Activated T-cell treated with anti-CD3 and anti-CD28 coated beads, Interleukin-2, amount 50 U/mL, for 24 hours (primary cell): Measurements from ENCODE around the gene ACTR6.

Source experiments
- DNase-seq: peaks from one replicate; pipeline ENCODE4 v3.0.0-alpha.2; 2020
- H3K27ac Mint-ChIP-seq: 2 replicates; pipeline ENCODE4 v1.8.0; 2020; ENCODE audit warnings: mild to moderate bottlenecking, mixed read lengths
- H3K27me3 Mint-ChIP-seq: 2 replicates; pipeline ENCODE4 v1.8.0; 2020; ENCODE audit warnings: mixed read lengths
- H3K36me3 Mint-ChIP-seq: 2 replicates; pipeline ENCODE4 v1.8.0; 2020; ENCODE audit warnings: low read depth, mixed read lengths
- H3K4me1 Mint-ChIP-seq: 2 replicates; pipeline ENCODE4 v1.8.0; 2020; ENCODE audit warnings: low read depth, mixed read lengths
- H3K4me3 Mint-ChIP-seq: 2 replicates; pipeline ENCODE4 v1.8.0; 2020; ENCODE audit warnings: mild to moderate bottlenecking, moderate library complexity, mixed read lengths
- H3K9me3 Mint-ChIP-seq: 2 replicates; pipeline ENCODE4 v1.8.0; 2020; ENCODE audit warnings: mixed read lengths

The ACTR6 gene

DNA sequence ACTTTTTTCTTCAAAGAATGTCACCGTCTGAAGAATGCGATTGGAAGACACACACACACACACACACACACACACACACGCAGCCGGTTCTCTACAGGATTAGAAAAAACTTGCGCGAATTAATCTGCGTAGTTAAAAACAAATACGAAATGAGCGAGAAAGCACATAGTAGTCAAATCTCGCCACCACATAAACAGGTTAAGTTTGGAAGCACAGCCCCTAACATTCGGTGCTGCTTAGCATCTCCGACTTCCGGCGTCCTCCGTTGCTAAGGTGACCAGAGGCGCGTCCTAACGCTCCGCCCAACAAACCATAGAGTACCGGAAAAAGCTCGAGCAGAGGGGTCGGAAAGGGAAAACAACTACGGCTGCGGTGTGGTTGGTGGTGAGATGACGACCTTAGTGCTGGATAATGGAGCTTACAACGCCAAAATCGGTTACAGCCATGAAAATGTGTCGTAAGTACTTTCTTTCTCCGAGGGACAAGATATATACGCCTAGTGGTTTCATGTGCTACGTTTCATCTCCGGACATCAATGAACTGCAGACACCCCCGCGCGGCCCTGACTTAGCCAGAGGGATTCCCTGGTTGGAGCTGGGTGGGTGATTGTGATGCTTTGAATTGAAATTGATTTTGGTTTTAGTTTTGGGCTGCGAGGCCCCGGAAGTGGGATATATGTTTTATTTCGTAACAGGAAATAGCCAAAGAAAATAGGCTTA, at the start of gene ACTR6:
ACTR6 (plus strand) TSS at position 353 of the 719 bp plus-strand sequence; CDS start at position 390, 37 bp downstream.
- Mint-ChIP-seq H3K27me3 (no peaks in the 10 kb centered on the region), H3K4me1 (peaks cover 27% of the 10 kb centered on the region), H3K36me3 (peaks cover 38% of the 10 kb centered on the region), H3K9me3 (no peaks in the 10 kb centered on the region), H3K4me3 (peak within 1 kb of the TSS; percentile 94), H3K27ac (peak within 1 kb of the TSS; percentile 98)
- DNase-seq: peak; percentile 97

DNA sequence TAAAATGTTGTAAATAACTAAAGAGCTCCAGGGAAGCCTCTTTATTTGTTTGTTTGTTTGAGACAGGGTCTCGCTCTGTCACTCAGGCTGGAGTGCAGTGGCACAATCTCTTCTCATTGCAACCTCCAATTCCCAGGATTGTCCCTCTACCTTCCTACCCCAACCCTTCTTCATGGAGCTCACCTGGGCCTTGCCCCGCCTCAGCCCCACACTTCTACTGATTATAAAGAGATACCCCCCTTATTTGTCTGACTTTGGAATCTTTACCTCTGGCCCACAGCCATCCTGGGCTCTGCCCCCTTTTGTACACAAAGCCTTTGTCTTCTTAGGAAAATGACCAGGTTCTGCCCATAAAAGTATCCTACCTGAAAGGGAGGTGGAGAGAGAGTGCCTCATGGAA, 48.8 kb upstream of the ACTR6 start:
- no peak for DNase-seq
- no peaks in the 10 kb centered on the region for H3K36me3 Mint-ChIP-seq
- H3K4me1 Mint-ChIP-seq: peaks cover 6% of the 10 kb centered on the region
- H3K27ac Mint-ChIP-seq: peak overlapping the region; percentile 26
- H3K9me3 Mint-ChIP-seq: no peaks in the 10 kb centered on the region
- no peaks in the 10 kb centered on the region for H3K27me3 Mint-ChIP-seq
- no peak overlapping the region for H3K4me3 Mint-ChIP-seq

DNA sequence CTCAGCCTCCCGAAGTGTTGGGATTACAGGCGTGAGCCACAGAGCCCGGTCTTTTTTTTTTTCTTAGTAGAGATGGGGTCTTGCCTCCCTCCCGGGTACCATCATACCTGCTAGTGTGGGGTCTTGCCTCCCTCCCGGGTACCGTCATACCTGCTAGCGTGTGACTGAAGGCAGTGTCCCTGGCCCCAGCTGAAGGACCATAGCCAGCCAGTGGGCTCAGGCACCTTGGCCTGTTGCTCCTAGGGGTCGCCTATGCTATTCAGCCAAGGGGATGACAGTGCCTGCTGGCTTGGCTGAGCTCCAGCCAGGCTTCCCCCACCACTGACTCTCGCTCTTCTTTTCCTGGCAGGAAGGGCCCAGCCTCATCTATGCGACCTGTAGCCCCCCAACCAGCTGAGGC, 47.5 kb upstream of the ACTR6 start:
- Mint-ChIP-seq H3K27me3 (no peaks in the 10 kb centered on the region), H3K27ac (no peak overlapping the region), H3K4me1 (peaks cover 6% of the 10 kb centered on the region), H3K9me3 (no peaks in the 10 kb centered on the region), H3K36me3 (peaks cover 2% of the 10 kb centered on the region), H3K4me3 (no peak overlapping the region)
- DNase-seq: no peak

DNA sequence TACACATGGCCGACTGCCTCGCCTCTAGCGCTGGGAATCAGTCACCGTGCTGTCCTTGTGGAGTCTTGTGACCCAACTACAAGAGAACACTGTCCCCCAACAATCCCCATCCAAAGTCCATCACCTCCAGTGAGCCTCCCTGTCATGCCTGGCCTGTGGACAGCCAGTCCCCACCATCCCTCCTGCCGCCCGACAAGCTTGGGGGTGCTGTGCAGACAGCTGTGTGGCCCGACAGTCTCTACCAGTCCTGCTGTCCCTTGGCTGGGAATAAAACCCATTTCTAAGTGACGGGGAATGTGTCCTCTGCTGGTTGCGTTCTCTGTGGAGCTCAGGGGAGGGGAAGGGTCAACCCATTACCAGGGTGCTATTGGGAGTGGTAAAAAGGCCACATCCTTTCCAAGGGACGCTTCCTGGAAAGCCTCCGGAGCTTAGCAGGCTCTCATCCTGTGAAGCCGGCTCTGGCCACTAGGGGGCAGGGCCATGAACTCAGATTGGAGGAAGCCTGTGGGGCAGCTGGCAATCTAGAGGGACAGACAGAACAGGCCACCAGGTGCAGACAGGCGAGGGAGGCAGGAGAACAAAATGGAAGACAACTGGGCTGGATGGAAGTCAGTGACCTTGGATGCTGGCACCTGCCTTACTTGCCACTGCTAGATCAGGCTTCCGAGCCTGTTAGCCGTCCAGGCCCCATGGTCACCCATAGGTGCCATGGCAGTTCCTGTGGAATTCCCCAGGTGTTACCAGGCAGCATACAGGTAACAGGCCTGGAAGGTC, 46.0 kb upstream of the ACTR6 start:
- no peaks in the 10 kb centered on the region for H3K27me3 Mint-ChIP-seq
- no peak overlapping the region for H3K4me3 Mint-ChIP-seq
- H3K9me3 Mint-ChIP-seq: no peaks in the 10 kb centered on the region
- peak; percentile 84 for DNase-seq
- H3K36me3 Mint-ChIP-seq: peaks cover 2% of the 10 kb centered on the region
- H3K27ac Mint-ChIP-seq: no peak overlapping the region
- peaks cover 6% of the 10 kb centered on the region for H3K4me1 Mint-ChIP-seq

DNA sequence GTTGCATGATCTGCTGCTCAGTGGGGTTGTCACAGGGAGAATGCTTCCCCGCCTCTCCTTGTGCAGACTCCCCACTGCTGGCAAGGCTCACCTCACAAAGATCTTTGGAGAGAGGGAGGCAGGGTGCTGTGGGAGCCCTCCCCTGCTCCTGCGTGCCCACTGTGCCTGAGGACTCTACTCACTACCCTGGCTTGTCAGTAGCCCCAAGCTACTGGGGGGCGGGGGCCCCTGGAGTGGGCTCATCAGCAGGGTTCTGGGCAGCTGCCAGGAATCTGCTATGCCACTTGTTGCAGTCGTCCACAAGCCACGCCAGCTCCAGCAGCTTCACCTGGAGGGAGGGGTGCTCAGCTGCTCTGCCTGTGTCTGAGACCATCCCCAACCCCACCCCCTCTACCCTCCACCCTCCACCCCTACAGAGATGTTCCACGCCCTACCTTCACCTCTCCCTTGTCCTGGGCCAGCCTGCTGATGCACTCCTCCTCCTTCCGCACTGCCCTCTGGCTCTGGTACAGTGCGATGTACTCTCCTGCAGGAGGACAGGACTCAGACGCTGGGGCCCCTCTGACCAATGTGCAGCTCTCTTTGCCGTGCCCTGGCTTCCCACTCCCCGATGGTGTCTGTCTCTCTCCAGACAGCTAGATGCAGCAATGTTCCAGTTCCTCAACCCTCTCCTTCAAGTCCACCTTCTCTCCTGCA, 43.7 kb upstream of the ACTR6 start:
- H3K4me1 Mint-ChIP-seq: peaks cover 6% of the 10 kb centered on the region
- peaks cover 2% of the 10 kb centered on the region for H3K36me3 Mint-ChIP-seq
- no peaks in the 10 kb centered on the region for H3K27me3 Mint-ChIP-seq
- H3K4me3 Mint-ChIP-seq: no peak overlapping the region
- no peak for DNase-seq
- H3K9me3 Mint-ChIP-seq: no peaks in the 10 kb centered on the region
- no peak overlapping the region for H3K27ac Mint-ChIP-seq

DNA sequence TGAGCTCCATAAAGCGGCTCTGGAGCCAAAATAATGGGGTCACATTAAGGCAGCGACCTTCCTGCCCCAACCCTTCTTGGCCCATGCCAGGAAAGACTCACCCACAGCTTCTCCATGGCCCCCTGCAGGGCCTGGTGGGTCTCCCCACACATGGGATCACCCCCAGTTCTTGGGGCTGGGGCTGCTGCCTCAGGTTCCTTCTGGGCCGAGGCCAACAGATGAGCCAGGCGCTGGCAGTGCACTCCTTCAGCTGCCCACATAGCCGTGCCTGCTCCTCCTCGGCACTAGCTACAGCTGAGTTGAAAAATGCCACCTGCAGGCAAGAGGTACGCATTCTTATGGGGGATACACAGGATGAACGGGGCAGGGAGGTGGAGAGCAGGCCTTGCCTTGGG, 43.2 kb upstream of the ACTR6 start:
- Mint-ChIP-seq H3K27ac (no peak overlapping the region), H3K9me3 (no peaks in the 10 kb centered on the region), H3K4me3 (no peak overlapping the region), H3K4me1 (peaks cover 6% of the 10 kb centered on the region), H3K27me3 (no peaks in the 10 kb centered on the region), H3K36me3 (peaks cover 2% of the 10 kb centered on the region)
- no peak for DNase-seq

DNA sequence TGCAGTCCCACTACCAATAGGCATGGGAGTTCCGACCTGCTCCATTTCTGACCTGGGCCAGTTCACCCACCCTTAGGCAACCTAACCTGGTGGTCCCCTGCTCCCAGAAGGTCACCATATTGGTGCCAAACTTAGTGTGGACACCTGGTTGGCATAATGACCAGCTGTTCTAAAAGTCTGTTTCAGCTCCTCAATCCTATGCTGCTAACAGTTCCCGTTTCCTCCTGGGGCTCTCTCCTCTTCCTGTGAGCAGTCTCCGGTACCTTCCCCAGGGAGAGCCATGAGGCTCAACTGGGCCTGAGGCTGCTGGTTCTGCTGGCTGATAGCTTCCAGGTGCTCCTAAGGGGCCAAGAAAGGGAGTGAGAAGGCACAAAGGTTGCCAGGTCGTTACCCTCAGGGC, 42.1 kb upstream of the ACTR6 start:
- no peak for DNase-seq
- peaks cover 9% of the 10 kb centered on the region for H3K4me1 Mint-ChIP-seq
- H3K36me3 Mint-ChIP-seq: peaks cover 2% of the 10 kb centered on the region
- no peaks in the 10 kb centered on the region for H3K27me3 Mint-ChIP-seq
- no peak overlapping the region for H3K27ac Mint-ChIP-seq
- H3K4me3 Mint-ChIP-seq: no peak overlapping the region
- no peaks in the 10 kb centered on the region for H3K9me3 Mint-ChIP-seq

DNA sequence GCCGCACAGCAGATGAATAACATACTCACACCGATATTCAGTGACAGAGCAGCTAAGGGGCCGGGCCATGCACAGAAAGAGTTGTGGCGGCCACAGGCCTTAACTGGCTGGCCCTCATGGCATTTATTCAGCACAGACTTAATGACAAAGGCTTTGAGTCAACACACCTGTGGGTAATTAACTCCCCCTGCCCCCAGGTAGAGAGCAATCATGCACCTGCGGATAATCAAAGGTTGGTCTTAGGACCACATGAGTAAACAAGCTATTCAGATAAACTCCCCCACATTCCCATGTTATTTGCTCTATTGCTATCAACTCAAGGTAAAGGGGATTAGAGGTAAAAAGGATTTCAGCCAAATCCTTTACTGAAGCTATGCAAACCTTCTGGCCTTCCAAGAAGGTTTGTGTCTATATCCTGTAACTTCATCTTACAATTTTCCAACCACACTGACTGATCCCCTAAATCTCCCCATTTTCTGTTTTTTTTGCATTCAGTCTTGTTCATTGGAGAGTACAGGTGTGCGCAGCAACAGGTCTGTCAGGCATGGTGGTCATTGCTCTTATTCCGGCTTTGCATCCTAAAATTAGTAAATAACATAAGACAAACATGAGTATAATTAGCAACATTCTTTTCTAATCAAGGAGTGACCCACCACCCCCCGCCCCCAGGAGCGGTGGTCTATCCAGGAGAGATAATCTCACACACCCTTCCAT, 41.1 kb upstream of the ACTR6 start:
- Mint-ChIP-seq H3K36me3 (peaks cover 2% of the 10 kb centered on the region), H3K4me1 (peaks cover 17% of the 10 kb centered on the region), H3K27ac (no peak overlapping the region), H3K27me3 (no peaks in the 10 kb centered on the region), H3K4me3 (no peak overlapping the region), H3K9me3 (no peaks in the 10 kb centered on the region)
- DNase-seq: no peak

DNA sequence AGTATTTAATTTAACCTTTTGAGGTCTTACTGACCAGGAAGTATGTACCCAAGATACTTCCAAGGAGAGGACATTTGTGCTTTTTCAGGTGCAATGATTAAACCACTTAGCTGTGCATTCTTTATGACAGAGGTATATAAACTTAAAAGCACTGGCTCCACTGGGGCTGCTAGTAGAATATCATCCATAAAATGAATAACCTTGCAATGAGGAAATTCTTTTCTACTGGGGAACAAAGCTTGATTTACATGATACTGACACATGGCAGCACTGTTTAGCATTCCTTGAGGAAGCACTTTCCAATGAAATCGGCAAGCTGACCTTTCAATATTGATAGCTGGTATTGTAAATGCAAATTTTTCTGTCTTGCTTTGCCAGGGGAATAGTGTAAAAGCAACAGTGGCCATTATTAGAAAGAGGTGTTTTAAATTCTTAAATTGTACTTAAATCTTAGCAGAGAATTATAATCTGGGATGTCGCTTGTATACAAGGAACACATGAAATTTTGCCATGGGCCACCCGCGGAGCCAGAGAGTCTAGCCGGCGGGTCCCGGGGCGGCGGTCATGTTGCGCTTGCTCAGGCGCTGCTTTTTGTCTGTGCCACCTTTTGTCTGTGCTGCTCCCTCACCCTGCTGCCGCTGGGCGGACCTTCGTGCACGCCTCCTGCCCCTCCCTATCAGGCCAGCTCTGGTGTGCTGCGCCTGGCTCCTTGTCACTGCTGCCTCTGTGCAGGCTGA, 37.0 kb upstream of the ACTR6 start:
- H3K4me1 Mint-ChIP-seq: peaks cover 12% of the 10 kb centered on the region
- no peaks in the 10 kb centered on the region for H3K9me3 Mint-ChIP-seq
- no peak overlapping the region for H3K27ac Mint-ChIP-seq
- peak; percentile 77 for DNase-seq
- H3K36me3 Mint-ChIP-seq: peaks cover 2% of the 10 kb centered on the region
- peak overlapping the region; percentile 68 for H3K4me3 Mint-ChIP-seq
- no peaks in the 10 kb centered on the region for H3K27me3 Mint-ChIP-seq

DNA sequence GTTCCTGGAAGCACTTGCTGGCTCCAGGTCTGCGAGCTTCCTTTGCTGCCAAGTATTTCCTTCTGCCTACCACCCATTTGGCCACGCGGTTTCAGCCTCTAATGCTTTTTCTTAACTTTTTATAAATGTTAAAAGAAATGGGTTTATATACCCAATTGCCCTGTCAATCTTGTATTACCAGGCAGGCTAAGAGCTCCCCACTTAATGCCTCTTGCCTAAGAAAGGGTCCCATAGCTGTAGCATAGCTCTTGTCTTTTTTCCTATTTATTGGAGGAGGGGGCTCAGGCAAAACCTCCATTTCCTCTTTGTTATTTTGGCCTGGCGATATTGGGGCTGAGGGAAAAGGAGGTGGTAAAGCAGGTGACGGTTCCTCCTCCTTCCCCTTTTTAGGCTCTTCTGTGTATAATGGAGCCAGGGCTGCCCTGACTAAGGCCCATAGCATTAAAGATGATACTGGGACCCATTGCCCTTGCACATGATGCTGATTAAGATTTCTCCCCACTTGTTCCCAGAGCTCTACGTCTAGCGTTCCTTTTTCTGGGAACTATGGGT, 36.4 kb upstream of the ACTR6 start:
- DNase-seq: no peak
- no peaks in the 10 kb centered on the region for H3K9me3 Mint-ChIP-seq
- peaks cover 12% of the 10 kb centered on the region for H3K4me1 Mint-ChIP-seq
- no peaks in the 10 kb centered on the region for H3K27me3 Mint-ChIP-seq
- H3K36me3 Mint-ChIP-seq: peaks cover 2% of the 10 kb centered on the region
- H3K27ac Mint-ChIP-seq: no peak overlapping the region
- peak overlapping the region; percentile 68 for H3K4me3 Mint-ChIP-seq

DNA sequence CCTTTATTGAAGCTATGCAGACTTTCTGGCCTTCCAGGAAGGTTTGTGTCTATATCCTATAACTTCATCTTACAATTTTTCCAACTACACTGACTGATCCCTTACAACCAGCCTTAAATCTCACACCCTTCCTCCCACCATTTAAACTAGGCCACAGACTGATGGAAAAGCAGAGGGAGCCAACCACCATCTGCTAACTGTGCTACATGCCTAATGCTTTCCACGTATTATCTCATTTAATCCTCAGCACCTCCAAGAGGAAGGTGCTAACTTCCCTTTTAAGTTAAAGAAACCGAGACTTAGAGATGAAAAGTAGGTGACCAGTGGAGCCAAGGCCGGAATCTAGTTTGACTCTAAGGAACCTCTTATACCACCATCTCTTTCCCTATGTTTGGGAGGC, 35.3 kb upstream of the ACTR6 start:
- Mint-ChIP-seq H3K4me3 (no peak overlapping the region), H3K27me3 (no peaks in the 10 kb centered on the region), H3K9me3 (no peaks in the 10 kb centered on the region), H3K36me3 (peaks cover 2% of the 10 kb centered on the region), H3K27ac (no peak overlapping the region), H3K4me1 (peaks cover 12% of the 10 kb centered on the region)
- DNase-seq: no peak

DNA sequence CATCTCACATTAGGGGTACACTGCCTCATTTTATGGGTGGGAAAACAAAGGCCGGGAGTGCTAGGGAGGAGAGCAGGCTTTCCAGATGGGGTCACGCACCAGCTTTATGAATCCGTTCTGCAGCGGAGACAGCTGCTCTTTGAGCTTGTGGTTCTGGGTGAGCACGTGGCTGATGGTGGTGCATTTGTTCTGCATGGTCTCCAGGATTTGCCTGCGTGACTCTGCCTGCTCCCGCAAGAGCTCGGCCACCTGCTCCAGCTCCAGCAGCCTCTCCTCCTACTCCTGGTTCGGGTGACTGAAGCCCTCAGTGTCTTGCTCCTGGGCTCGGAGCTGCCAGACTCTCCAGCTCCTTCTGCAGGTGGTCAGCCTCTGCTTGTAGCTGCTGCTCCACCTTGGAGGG, 34.4 kb upstream of the ACTR6 start:
- H3K4me1 Mint-ChIP-seq: peaks cover 12% of the 10 kb centered on the region
- no peak overlapping the region for H3K27ac Mint-ChIP-seq
- no peak overlapping the region for H3K4me3 Mint-ChIP-seq
- DNase-seq: no peak
- no peaks in the 10 kb centered on the region for H3K9me3 Mint-ChIP-seq
- H3K27me3 Mint-ChIP-seq: no peaks in the 10 kb centered on the region
- H3K36me3 Mint-ChIP-seq: peaks cover 2% of the 10 kb centered on the region

DNA sequence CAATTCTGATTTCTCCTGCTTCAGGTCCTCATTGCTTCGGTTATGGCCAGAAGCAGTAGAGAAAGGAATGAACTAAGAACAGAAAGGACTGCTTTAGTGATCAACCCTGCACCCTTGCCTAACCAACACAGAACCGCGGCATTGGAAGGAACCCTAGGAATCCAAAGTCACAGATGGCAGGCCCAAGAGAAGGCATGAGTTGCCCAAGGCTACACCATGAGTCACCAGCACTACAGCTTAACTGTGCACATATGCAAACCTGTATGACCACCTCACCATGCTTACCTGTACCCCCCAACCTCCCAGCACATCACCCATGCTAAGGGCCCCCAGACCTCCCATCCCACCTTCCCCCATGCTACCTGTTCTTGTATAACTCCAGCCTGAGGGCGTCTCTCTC, 32.1 kb upstream of the ACTR6 start:
- Mint-ChIP-seq H3K36me3 (peaks cover 11% of the 10 kb centered on the region), H3K9me3 (no peaks in the 10 kb centered on the region), H3K27ac (no peak overlapping the region), H3K4me1 (peaks cover 9% of the 10 kb centered on the region), H3K27me3 (no peaks in the 10 kb centered on the region), H3K4me3 (no peak overlapping the region)
- no peak for DNase-seq

DNA sequence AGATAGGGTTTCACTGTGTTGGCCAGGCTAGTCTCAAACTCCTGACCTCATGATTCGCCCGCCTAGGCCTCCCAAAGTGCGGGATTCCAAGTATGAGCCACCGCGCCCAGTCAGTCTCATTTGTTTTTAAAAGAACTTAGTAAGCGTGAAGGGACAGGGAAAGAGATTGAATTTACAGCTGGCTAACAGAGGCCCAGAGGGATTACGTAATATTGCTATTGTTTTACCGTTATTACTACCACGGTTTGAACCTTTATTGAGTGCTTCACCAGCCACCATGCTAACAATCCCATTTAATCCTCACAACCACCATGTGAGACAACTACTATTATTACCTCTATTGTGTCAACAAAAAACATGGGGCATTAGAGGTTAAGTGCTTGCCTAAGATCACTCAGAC, 31.3 kb upstream of the ACTR6 start:
- no peaks in the 10 kb centered on the region for H3K27me3 Mint-ChIP-seq
- H3K4me1 Mint-ChIP-seq: peaks cover 1% of the 10 kb centered on the region
- DNase-seq: no peak
- H3K4me3 Mint-ChIP-seq: no peak overlapping the region
- H3K9me3 Mint-ChIP-seq: no peaks in the 10 kb centered on the region
- H3K27ac Mint-ChIP-seq: no peak overlapping the region
- peaks cover 13% of the 10 kb centered on the region for H3K36me3 Mint-ChIP-seq
